ENCODE results near the gene ARHGDIB.
A peak's percentile ranks its signal among the peaks of the same experiment; 100 is the strongest.

Gene ARHGDIB

DNA sequence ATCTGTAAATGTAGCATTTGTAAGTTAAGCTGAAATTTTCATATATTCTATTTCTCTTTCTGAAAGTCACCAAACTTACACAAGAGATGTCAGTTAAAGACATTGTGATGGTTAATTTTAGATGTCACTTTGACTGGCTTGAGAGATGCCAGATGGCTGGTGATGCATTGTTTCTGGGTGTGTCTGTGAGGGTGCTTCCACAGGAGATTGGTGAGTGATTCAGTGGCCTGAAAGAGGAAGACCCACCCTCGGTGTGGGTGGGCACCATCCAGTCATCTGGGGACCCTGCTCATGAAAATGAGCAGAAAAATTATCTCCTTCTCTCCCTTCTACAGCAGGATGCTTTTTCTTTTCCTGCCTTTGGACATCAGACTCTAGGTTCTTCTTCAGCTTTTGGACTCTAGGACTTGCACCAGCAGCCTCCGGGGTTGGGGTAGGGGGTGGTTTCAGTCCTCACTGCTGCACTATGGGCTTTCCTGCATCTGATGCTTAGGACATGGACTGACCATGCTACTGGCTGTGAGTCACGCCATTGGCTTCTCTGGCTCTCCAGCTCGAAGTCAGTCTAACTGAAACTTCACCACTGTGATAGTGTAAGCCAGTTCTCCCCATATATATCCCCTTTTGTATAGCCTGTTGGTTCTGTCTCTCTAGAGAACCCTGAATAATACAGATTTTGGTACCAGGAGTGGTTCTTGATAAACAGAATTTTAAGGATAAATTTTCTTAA lies 32.3 kb upstream of the ARHGDIB start:
- peak in 2 of 3 donors; percentile 50 to 67 for DNase-seq
- Histone ChIP-seq H3K27me3 (replicated peaks in 2 of 5; ENCODE audit: control insufficient read depth in 4 of 5, insufficient read depth in 5 of 5, low read length in 4 of 5) (peaks cover 0 to 2% (median 0%) of the 10 kb centered on the region in 5 experiments), H3K36me3 (ENCODE audit: control insufficient read depth in 4 of 4, insufficient read depth in 4 of 4, low read length in 3 of 4) (no peaks in the 10 kb centered on the region), H3K9me3 (ENCODE audit: control extremely low read depth in 1 of 5, control insufficient read depth in 4 of 5, insufficient read depth in 2 of 5, low read depth in 1 of 5, low read length in 4 of 5) (no peaks in the 10 kb centered on the region), H3K27ac (ENCODE audit: insufficient read depth in 1 of 2, low read depth in 1 of 2, low read length in 2 of 2, poor library complexity in 1 of 2, severe bottlenecking in 2 of 2) (no peak overlapping the region), H3K4me1 (ENCODE audit: control extremely low read depth in 1 of 4, control insufficient read depth in 4 of 4, insufficient read depth in 4 of 4, low read length in 3 of 4) (peaks cover 7 to 21% (median 15%) of the 10 kb centered on the region in 4 experiments), H3K4me3 (ENCODE audit: control insufficient read depth in 1 of 7, extremely low read depth in 1 of 7, insufficient read depth in 4 of 7, low read depth in 2 of 7, low read length in 6 of 7) (no peak overlapping the region)
- 68% methylated on average over 3 of the region's 4 CpGs for WGBS (ENCODE audit: insufficient coverage)
- CTCF ChIA-PET = interaction anchor here (0.6 to 6.3 kb wide), 11 partner anchors 10 to 364 kb away, joined by 3 to 43 read pairs (median 6); partner anchors contain the start of genes ART4, ERP27 and PDE6H
- POLR2A ChIA-PET = no interaction called here

DNA sequence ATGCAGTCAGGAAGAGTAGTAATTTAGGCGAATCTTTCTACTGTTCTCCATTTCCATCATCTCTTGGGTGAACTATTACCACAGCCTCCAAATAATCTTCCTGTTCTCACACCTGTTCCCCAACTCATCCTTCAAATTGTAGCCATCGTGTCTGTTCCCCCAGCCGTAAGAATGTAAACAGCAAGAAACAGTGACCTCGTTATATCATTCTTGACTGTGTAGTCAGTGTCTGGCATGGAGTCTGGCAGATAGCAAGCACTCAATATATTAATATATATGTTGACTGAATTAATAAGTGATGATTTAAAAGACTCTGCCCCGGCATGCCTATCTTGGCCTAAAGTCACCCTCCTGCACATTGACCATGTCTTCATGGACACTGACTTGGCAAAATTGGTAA lies 31.7 kb upstream of the ARHGDIB start:
- CTCF ChIA-PET = interaction anchor here (0.6 to 6.3 kb wide), 7 partner anchors 10 to 284 kb away, joined by 3 to 43 read pairs (median 6); partner anchors contain the start of genes ART4, ERP27 and PDE6H
- no peaks in the 10 kb centered on the region for H3K36me3 ChIP-seq (ENCODE audit: control insufficient read depth in 4 of 4, insufficient read depth in 4 of 4, low read length in 3 of 4)
- peaks cover 0 to 2% (median 0%) of the 10 kb centered on the region in 5 experiments for H3K27me3 ChIP-seq (replicated peaks in 2 of 5; ENCODE audit: control insufficient read depth in 4 of 5, insufficient read depth in 5 of 5, low read length in 4 of 5)
- WGBS (ENCODE audit: insufficient coverage) = 83% methylated on average over 2 of the region's 5 CpGs
- H3K27ac ChIP-seq (ENCODE audit: insufficient read depth in 1 of 2, low read depth in 1 of 2, low read length in 2 of 2, poor library complexity in 1 of 2, severe bottlenecking in 2 of 2) = no peak overlapping the region
- H3K4me1 ChIP-seq (ENCODE audit: control extremely low read depth in 1 of 4, control insufficient read depth in 4 of 4, insufficient read depth in 4 of 4, low read length in 3 of 4) = peaks cover 7 to 21% (median 15%) of the 10 kb centered on the region in 4 experiments
- H3K4me3 ChIP-seq (ENCODE audit: control insufficient read depth in 1 of 7, extremely low read depth in 1 of 7, insufficient read depth in 4 of 7, low read depth in 2 of 7, low read length in 6 of 7) = no peak overlapping the region
- no peak for DNase-seq
- POLR2A ChIA-PET = no interaction called here
- no peaks in the 10 kb centered on the region for H3K9me3 ChIP-seq (ENCODE audit: control extremely low read depth in 1 of 5, control insufficient read depth in 4 of 5, insufficient read depth in 2 of 5, low read depth in 1 of 5, low read length in 4 of 5)

DNA sequence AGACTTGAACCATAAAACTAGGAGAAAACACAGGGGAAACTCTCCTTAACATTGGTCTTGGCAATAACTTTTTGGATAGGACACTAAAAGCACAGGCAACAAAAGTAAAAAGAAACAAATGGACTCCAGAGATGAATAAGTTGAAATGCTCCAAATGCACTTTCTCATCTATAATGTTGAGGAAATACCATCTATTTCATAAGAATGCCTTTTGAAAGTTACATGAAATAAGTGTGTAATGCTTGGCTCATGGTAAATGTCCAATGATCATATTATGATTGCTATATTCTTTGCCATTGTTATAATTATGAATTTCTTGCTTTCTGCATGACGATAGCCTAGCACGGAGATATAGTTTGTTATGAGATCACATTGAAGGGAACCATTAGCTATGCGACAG lies 31.3 kb upstream of the ARHGDIB start:
- Histone ChIP-seq H3K36me3 (ENCODE audit: control insufficient read depth in 4 of 4, insufficient read depth in 4 of 4, low read length in 3 of 4) (no peaks in the 10 kb centered on the region), H3K27me3 (replicated peaks in 2 of 5; ENCODE audit: control insufficient read depth in 4 of 5, insufficient read depth in 5 of 5, low read length in 4 of 5) (no peaks in the 10 kb centered on the region), H3K27ac (ENCODE audit: insufficient read depth in 1 of 2, low read depth in 1 of 2, low read length in 2 of 2, poor library complexity in 1 of 2, severe bottlenecking in 2 of 2) (no peak overlapping the region), H3K4me3 (ENCODE audit: control insufficient read depth in 1 of 7, extremely low read depth in 1 of 7, insufficient read depth in 4 of 7, low read depth in 2 of 7, low read length in 6 of 7) (no peak overlapping the region), H3K4me1 (ENCODE audit: control extremely low read depth in 1 of 4, control insufficient read depth in 4 of 4, insufficient read depth in 4 of 4, low read length in 3 of 4) (peaks cover 7 to 21% (median 15%) of the 10 kb centered on the region in 4 experiments), H3K9me3 (ENCODE audit: control extremely low read depth in 1 of 5, control insufficient read depth in 4 of 5, insufficient read depth in 2 of 5, low read depth in 1 of 5, low read length in 4 of 5) (no peaks in the 10 kb centered on the region)
- DNase-seq = no peak
- POLR2A ChIA-PET = no interaction called here
- WGBS (ENCODE audit: insufficient coverage) = 100% methylated on average over 3 of the region's 3 CpGs
- CTCF ChIA-PET = interaction anchor here (0.6 to 6.3 kb wide), 6 partner anchors 9 to 284 kb away, joined by 3 to 43 read pairs (median 6); partner anchors contain the start of genes ART4, ERP27 and PDE6H

DNA sequence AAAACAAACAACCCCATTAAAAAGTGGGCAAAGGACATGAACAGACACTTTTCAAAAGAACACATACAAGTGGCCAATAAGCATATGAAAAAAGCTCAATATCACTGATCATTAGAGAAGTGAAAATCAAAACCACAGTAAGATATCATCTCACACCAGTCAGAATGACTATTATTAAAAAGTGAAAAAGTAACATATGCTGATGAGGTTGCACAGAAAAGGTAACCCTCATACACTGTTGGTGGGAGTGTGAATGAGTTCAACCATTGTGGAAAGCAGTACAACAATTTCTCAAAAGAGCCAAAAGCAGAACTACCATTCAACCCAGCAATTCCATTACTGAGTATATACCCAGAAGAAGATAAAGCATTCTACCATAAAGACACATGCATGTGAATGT lies 29.7 kb upstream of the ARHGDIB start:
- ChIA-PET CTCF (interaction anchor here (0.6 to 2.0 kb wide), 4 partner anchors 46 to 144 kb away, joined by 3 to 8 read pairs (median 4); partner anchors contain the start of gene ERP27), POLR2A (no interaction called here)
- H3K36me3 ChIP-seq (ENCODE audit: control insufficient read depth in 4 of 4, insufficient read depth in 4 of 4, low read length in 3 of 4) = no peaks in the 10 kb centered on the region
- no peak overlapping the region for H3K4me3 ChIP-seq (ENCODE audit: control insufficient read depth in 1 of 7, extremely low read depth in 1 of 7, insufficient read depth in 4 of 7, low read depth in 2 of 7, low read length in 6 of 7)
- H3K27ac ChIP-seq (ENCODE audit: insufficient read depth in 1 of 2, low read depth in 1 of 2, low read length in 2 of 2, poor library complexity in 1 of 2, severe bottlenecking in 2 of 2) = no peak overlapping the region
- H3K9me3 ChIP-seq (ENCODE audit: control extremely low read depth in 1 of 5, control insufficient read depth in 4 of 5, insufficient read depth in 2 of 5, low read depth in 1 of 5, low read length in 4 of 5) = no peaks in the 10 kb centered on the region
- no peaks in the 10 kb centered on the region for H3K27me3 ChIP-seq (replicated peaks in 2 of 5; ENCODE audit: control insufficient read depth in 4 of 5, insufficient read depth in 5 of 5, low read length in 4 of 5)
- H3K4me1 ChIP-seq (ENCODE audit: control extremely low read depth in 1 of 4, control insufficient read depth in 4 of 4, insufficient read depth in 4 of 4, low read length in 3 of 4) = peaks cover 7 to 21% (median 15%) of the 10 kb centered on the region in 4 experiments
- no peak for DNase-seq

DNA sequence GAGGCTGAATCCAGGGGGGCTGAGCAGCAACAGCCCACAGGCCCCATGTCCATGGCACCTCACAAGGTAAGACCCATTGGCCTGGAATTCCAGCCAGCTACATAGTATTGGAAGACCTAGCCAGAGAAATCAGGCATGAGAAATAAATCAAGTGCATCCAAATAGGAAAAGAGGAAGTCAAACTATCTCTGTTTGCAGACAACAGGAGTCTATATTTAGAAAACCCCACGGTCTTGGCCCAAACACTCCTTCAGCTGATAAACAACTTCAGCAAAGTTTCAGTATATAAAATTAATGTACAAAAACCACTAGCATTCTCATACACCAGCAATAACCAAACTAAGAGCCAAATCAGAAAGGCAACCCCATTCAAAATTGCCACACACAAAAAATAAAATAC lies 28.4 kb upstream of the ARHGDIB start:
- ChIA-PET CTCF (interaction anchor here (1.3 to 2.0 kb wide), 3 partner anchors 50 to 145 kb away, joined by 3 to 8 read pairs (median 6); partner anchors contain the start of gene ERP27), POLR2A (interaction anchor here (0.7 kb wide), 1 partner anchor 925 kb away, joined by 4 read pairs; no protein-coding TSS in a partner anchor)

DNA sequence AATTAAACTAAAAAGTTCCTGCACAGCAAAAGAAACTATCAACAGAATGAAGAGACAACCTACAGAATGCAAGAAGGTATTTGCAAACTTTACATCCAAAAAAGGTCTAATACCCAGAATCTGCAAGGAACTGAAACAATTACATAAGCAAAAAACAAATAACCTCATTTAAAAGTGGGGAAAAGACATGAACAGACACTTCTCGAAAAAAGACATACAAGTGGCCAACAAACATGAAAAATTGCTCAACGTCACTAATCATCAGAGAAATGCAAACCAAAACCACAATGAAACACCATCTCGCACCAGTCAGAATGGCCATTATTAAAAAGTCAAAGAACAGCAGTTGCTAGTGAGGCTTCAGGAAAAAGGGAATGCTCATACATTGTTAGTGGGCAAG lies 26.6 kb upstream of the ARHGDIB start:
- Histone ChIP-seq H3K4me3 (ENCODE audit: control insufficient read depth in 1 of 7, extremely low read depth in 1 of 7, insufficient read depth in 4 of 7, low read depth in 2 of 7, low read length in 6 of 7) (no peak overlapping the region), H3K27ac (ENCODE audit: insufficient read depth in 1 of 2, low read depth in 1 of 2, low read length in 2 of 2, poor library complexity in 1 of 2, severe bottlenecking in 2 of 2) (no peak overlapping the region), H3K9me3 (ENCODE audit: control extremely low read depth in 1 of 5, control insufficient read depth in 4 of 5, insufficient read depth in 2 of 5, low read depth in 1 of 5, low read length in 4 of 5) (no peaks in the 10 kb centered on the region), H3K36me3 (ENCODE audit: control insufficient read depth in 4 of 4, insufficient read depth in 4 of 4, low read length in 3 of 4) (no peaks in the 10 kb centered on the region), H3K4me1 (ENCODE audit: control extremely low read depth in 1 of 4, control insufficient read depth in 4 of 4, insufficient read depth in 4 of 4, low read length in 3 of 4) (peaks cover 13 to 35% (median 21%) of the 10 kb centered on the region in 4 experiments), H3K27me3 (replicated peaks in 2 of 5; ENCODE audit: control insufficient read depth in 4 of 5, insufficient read depth in 5 of 5, low read length in 4 of 5) (no peaks in the 10 kb centered on the region)
- 93% methylated on average over 3 of the region's 3 CpGs for WGBS (ENCODE audit: insufficient coverage)
- ChIA-PET POLR2A (no interaction called here), CTCF (interaction anchor here (0.6 kb wide), 1 partner anchor 127 kb away, joined by 3 read pairs; no protein-coding TSS in a partner anchor)
- no peak for DNase-seq

More for the DNA sequence above, 28.4 kb upstream of the ARHGDIB start:
- Histone ChIP-seq H3K9me3 (ENCODE audit: control extremely low read depth in 1 of 5, control insufficient read depth in 4 of 5, insufficient read depth in 2 of 5, low read depth in 1 of 5, low read length in 4 of 5) (no peaks in the 10 kb centered on the region), H3K27me3 (replicated peaks in 2 of 5; ENCODE audit: control insufficient read depth in 4 of 5, insufficient read depth in 5 of 5, low read length in 4 of 5) (no peaks in the 10 kb centered on the region), H3K4me3 (ENCODE audit: control insufficient read depth in 1 of 7, extremely low read depth in 1 of 7, insufficient read depth in 4 of 7, low read depth in 2 of 7, low read length in 6 of 7) (no peak overlapping the region), H3K36me3 (ENCODE audit: control insufficient read depth in 4 of 4, insufficient read depth in 4 of 4, low read length in 3 of 4) (no peaks in the 10 kb centered on the region), H3K27ac (ENCODE audit: insufficient read depth in 1 of 2, low read depth in 1 of 2, low read length in 2 of 2, poor library complexity in 1 of 2, severe bottlenecking in 2 of 2) (no peak overlapping the region), H3K4me1 (ENCODE audit: control extremely low read depth in 1 of 4, control insufficient read depth in 4 of 4, insufficient read depth in 4 of 4, low read length in 3 of 4) (peaks cover 7 to 21% (median 15%) of the 10 kb centered on the region in 4 experiments)
- peak; percentile 11 to 75 (median 55) for DNase-seq
- WGBS (ENCODE audit: insufficient coverage) = no CpG with 5 or more reads among the region's 1 CpG

DNA sequence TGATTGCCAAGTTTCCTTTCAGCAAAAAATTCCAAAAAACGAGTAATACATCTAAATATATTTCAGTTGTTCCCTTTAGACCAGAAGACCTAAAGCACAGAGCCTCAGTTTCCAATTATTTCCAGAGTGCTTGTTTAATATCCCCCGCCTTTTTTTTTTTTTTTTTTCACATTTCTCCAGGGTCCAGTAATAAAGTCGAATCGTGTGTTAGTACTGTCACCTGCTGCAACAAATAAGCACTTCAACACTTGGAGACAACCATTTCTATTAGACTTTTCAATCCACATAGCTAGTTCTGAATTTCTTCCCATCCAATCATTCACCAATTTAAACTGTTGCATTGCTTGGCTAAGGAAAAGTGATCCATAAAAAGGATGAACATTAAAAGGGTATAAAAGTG lies 25.0 kb upstream of the ARHGDIB start:
- H3K4me3 ChIP-seq (ENCODE audit: control insufficient read depth in 1 of 7, extremely low read depth in 1 of 7, insufficient read depth in 4 of 7, low read depth in 2 of 7, low read length in 6 of 7) = no peak overlapping the region
- CTCF ChIA-PET = interaction anchor here (0.9 to 2.2 kb wide), 6 partner anchors 9 to 139 kb away, joined by 3 to 10 read pairs (median 4); no protein-coding TSS in a partner anchor
- H3K36me3 ChIP-seq (ENCODE audit: control insufficient read depth in 4 of 4, insufficient read depth in 4 of 4, low read length in 3 of 4) = no peaks in the 10 kb centered on the region
- H3K27ac ChIP-seq (ENCODE audit: insufficient read depth in 1 of 2, low read depth in 1 of 2, low read length in 2 of 2, poor library complexity in 1 of 2, severe bottlenecking in 2 of 2) = no peak overlapping the region
- H3K27me3 ChIP-seq (replicated peaks in 2 of 5; ENCODE audit: control insufficient read depth in 4 of 5, insufficient read depth in 5 of 5, low read length in 4 of 5) = no peaks in the 10 kb centered on the region
- no peaks in the 10 kb centered on the region for H3K9me3 ChIP-seq (ENCODE audit: control extremely low read depth in 1 of 5, control insufficient read depth in 4 of 5, insufficient read depth in 2 of 5, low read depth in 1 of 5, low read length in 4 of 5)
- POLR2A ChIA-PET = no interaction called here
- peak in 1 of 3 donors; percentile 20 for DNase-seq
- 87% methylated on average over 4 of the region's 4 CpGs for WGBS (ENCODE audit: insufficient coverage)
- H3K4me1 ChIP-seq (ENCODE audit: control extremely low read depth in 1 of 4, control insufficient read depth in 4 of 4, insufficient read depth in 4 of 4, low read length in 3 of 4) = peaks cover 15 to 48% (median 28%) of the 10 kb centered on the region in 4 experiments
